ENCODE measurements around the gene KLHL6.
"Not testable (repeated sequence)": the region's sequence is repeated elsewhere in the genome, so short reads cannot be mapped to it uniquely, and the experiment has no call there.

KLHL6 gene

DNA sequence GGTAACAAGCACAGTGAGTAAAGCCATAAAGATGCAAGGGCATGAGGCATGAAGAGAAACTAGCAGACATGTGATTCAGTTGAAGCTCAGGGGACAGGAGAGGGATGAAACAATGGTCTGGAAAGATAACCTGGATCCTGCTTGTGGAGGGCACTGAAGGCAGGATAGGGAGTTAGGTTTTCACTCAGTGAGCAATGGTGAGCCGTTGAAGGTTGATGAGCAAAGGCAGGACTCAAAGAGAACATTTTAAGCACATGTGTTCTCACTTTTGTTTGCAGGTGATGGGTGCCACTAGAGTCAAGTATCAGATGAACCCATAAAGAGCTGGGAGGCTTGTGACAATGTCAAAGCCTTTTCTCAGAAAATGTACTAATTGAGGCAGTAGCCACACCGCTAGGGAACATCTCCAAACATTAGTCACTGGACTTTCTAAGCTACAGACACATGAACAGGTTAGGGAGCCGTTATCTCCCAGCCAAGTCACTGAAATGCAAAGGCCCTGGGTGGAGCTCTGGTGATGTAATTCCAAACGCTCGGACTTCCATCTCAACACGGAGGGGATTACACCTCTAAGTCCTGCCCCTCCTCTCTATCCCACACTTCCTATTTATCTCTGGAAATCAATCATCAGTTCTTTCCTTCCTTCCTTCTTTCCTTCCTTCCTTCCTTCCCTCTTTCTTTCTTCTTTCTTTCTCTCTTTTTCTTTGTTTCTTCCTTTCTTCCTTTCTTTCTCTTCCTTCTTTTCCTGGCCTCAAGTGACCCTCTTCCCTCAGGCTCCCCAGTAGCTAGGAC, 22.7 kb downstream of the KLHL6 start:
- no peak for DNase-seq (ENCODE audit: low read depth, low spot score)

DNA sequence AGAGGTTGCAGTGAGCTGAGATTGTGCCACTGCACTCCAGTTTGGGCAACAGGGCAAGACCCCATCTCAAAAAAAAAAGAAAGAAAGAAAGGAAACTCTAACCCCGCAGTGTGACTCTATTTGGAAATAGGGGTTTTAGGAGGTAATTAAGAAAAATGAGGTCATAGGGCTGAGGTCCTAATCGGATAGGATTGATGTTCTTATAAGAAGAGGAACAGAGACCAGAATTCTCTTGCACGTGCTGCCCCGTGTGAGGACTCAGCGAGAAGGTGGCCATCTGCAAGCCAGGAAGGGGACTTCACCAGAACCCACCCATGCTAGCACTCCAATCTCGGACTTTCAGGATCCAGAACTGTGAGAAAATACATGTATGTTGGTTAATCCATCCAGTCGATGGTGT, 25.8 kb downstream of the KLHL6 start:
- DNase-seq (ENCODE audit: low read depth, low spot score), result no peak

DNA sequence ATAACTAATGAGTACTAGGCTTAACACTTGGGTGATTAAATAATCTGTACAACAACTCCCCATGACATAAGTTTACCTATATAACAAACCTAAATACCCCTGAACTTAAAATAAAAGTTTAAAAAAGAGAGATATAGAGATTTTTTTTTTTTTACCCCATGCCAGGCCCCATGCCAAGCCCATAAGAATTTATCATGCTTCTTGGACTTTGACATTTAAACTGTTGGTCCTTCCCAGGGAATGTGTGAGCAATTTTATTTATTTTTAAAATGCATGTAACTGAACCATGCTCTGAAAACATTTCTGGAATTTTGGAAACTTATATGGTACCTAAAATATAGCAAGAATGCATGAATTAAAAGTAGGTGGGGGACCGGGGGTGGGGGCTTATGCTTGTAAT, 26.3 kb downstream of the KLHL6 start:
- DNase-seq (ENCODE audit: low read depth, low spot score), result no peak

DNA sequence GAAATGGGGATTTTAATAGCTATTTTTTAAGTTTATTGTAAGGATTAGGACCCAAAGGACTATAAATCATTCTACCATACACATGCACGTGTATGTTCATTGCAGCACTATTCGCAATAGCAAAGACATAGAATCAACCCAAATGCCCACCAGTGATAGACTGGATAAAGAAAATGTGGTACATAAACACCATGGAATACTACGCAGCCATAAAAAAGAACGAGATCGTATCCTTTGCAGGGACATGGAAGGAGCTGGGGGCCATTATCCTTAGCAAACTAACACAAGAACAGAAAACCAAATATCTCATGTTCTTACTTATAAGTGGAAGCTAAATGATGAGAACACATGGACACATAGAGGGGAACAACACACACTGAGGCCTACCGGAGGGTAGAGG, 26.7 kb downstream of the KLHL6 start:
- DNase-seq (ENCODE audit: low read depth, low spot score), result not testable (repeated sequence)

DNA sequence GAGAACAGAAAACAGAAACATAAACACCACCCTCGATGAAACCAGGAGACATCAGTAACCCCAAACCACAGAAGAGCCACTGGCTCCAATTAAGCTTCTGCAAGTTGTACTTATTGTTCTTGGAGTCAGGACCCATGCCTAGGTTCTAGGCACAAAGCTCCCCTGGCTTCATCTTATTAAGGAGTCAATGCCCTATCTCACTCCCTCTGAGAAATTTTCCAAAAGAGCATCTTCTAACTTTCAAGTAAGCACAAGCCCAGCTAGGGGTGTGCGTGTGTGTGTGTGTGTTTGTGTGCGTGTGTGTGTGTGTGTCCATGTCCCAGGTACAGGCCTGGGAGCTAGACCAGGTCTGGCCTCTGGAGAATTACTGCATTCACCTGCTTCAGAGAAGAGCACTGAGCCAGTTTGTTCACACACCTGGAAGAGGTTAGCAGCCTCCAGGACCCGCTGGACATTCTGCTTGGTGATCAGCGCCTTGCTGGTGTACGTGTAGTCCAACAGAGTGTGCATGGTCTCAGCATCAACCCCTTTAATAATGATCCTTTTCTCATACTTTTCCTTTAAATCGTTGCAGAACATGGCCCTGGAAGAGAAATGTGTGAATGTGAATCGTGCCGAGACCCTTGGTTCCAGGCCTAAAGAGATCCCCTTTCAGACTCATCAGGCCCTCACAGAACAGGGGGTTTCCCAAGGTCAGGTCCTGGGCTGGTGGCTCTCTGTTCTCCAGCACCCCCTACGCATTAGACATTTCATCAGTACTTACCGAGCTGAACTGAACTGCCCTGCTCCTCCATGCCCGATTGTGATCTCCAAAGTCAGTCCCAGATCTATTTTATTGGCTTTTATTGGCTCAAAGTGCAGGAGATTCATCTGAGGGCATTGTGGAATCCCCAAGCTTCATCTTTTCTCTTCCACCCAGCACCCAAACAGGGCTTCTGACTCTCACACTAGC, 27.8 kb downstream of the KLHL6 start:
- no peak for DNase-seq (ENCODE audit: low read depth, low spot score)

DNA sequence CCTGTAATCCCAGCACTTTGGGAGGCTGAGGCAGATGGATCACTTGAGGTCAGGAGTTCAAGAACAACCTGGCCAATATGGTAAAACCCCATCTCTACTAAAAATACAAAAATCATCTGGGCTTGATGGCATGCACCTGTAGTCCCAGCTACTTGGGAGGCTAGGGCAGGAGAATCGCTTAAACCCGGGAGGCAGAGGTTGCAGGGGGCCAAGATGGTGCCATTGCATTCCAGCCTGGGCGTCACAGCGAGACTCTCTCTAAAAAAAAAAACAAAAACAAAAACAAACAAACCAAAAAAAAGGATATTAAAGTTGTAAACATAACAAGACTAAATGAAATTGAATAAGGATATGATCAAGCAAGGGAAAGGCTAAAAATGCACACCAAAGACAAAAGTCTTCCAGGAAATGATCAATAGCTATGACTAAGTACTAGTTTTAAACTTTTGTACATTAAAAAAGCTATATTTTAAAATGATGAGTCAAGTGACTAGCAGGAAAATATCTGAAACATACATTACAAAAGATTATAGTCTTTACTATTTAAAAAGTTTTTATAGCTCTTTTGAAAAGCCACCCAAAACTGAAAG, 28.6 kb downstream of the KLHL6 start:
- DNase-seq (ENCODE audit: low read depth, low spot score), result no peak

DNA sequence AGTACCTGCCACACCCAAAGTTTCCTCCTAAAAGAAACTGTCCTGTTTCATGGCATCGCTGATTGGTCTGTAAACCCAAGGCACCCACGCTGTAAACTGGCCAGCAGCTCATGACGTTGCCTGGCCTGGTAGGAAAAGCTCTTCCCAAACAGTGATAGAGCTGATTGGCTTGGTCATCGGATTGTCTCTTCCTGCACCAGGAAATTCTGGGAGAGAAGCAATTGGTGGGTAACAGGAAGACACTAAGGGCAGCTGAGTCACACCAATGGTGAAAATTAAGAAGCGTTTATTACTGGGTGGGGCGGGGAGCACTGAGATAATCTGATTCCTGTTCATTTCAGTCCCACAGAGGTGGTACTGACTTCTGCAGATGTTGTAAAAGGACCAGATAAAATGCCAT, 31.0 kb downstream of the KLHL6 start:
- DNase-seq (ENCODE audit: low read depth, low spot score), result no peak

DNA sequence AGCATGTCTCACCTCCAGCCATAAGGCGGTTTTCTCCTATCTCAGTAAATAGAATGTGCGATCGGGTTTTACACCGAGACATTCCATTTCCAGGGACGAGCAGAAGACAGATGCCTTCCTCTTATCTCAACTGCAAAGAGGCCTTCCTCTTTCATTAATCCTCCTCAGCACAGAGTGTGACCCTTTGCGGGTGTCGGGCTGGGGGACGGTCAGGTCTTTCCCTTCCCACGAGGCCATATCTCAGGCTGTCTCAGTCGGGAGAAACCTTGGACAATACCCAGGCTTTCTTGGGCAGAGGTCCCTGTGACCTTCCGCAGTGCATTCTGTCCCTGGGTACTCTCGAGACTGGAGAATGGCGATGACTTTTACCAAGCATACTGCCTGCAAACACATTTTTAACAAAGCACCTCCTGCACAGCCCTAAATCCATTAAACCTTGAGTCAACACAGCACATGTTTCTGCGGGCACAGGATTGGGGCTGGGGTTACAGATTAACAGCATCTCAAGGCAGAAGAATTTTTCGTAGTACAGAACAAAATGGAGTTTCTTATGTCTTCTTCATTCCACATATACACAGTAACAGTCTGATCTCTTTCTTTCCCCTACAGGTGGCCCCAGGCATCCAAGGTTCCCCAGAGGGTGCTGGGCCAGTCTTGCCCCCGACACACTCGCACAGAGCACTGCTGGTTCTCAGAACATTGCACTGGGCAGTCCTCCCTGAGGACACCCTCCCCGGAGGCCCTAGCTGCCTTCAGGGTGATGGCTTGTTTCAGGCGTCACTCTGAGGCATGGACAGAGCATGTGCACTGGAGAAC, 34.6 kb downstream of the KLHL6 start:
- not testable (repeated sequence) for DNase-seq (ENCODE audit: low read depth, low spot score)

DNA sequence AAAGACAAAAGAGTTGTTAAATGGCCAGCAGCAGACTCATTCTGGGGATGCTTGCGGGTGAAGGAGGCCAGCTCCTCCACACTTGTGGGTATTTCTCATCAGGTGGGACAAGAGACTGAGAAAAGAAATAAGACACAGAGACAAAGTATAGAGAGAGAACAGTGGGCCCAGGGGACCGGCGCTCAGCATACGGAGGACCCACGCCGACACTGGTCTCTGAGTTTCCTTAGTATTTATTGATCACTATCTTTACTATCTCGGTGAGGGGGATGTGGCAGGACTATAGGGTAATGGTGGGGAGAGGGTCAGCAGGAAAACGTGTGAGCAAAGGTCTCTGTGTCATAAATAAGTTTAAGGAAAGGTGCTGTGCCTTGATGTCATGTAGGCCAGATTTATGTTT, 35.2 kb downstream of the KLHL6 start:
- not testable (repeated sequence) for DNase-seq (ENCODE audit: low read depth, low spot score)

DNA sequence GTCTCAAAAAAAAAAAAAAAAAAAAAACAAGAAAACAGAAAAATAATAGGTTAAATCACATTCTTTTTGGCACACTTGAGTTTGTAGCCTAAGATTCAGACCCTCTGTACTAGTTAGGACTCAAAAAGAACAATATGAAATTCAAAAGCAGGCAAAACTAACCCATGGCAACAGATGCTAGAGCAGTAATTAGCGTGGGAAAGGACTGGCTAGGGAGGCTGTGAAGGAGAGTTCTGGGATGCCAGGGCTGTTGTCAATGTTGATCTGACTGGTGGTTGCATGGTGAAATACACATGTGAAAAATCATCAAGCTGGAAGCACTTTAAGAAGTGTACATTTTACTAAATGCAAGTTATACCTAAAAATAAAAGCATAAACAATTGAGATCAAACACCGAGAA, 35.6 kb downstream of the KLHL6 start:
- DNase-seq (ENCODE audit: low read depth, low spot score), result no peak

DNA sequence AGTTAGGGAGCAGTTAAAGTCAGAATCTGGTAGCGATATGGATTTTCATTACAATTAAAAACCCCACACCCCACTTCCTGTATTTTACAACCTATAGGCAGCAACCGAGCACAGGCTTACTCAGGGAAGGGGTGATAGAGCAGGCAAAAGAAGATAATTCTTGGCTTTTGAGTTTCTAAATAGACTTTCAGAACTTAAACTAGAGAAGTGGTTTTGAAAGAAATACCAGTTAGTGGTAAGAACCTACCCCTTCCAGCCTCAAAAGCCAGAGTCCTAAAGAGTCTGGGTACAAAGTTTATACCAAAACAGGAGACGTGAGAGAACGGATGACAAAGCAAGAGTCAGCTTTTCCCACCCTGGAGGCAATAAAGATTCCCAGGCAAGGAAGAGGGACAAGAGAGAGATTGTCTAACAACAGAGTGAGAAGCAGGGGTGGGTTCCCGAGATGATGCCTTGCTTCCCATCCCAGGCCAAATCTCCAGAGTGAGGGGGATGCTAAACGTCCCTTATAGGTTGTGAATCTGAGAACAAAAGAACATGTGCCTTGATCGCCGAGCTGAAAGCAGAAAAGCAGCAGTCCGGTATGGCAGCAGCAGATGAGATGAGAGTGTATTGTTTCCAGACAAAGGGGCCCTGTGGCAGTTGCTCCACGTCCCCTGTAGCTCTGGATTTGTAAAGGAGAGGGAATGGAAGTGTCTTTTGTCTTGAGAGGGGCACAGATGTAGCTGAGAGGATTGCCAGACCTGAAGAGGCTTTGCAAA, 36.8 kb downstream of the KLHL6 start:
- DNase-seq (ENCODE audit: low read depth, low spot score), result no peak

DNA sequence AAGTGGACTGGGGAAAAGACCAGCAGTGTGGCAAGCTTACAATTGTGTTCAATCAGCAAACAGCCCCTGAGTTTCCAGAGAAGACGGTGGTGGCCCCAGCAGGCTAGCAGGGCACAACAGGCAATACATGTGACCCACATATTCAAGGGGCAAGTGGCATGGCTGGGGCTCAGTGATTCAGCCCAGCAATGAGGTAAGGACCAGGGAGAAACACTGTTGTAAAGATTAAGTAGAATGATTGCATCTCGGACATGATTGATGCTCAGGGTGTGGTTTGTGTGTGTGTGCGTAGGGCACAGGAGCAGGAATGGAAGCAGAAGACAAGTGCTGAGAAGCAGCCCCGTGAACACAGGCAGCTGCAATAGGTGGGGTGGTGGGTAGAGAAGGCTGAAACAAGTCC, 37.9 kb downstream of the KLHL6 start:
- no peak for DNase-seq (ENCODE audit: low read depth, low spot score)

DNA sequence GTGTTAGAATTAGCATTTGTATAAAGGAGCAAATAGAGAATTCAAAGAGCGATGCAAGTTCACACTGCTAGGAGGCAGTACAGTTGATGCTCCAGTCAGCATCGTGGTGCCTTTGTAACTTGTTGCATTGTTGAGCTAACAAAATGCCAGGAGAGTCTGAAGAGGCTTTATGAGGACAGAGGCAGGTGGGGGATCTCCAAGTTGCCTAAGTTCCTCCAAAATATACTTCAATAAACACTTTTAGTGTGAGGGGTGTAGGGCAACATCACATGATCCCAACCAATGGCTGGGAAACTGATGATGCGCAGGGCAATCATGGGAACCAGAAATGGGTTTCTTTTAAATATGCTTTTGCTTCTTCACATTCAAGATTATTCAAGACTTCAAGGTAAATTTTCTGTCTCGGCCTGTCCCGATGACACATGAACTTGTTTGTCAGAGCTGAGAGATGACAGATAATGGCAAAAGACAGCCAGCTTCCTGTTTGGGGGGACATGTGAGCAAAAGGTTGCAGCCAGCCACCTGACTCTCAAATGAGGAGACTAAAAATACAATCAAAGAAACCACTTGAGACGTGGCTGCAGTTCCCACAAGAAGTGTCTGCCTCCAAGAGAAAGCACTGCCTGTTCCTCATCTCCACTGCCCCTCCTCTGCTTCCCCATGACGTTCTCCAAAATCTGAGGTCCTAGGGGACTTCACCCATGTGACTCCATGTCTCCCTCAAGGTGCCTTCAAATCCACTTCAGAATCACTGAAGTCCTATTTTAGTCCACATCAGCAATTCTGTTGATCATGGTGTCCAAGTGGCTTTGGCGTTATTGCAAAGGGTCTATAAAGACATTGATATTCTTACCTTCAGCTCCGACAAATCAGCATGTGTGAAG, 39.3 kb downstream of the KLHL6 start:
- no peak for DNase-seq (ENCODE audit: low read depth, low spot score)

DNA sequence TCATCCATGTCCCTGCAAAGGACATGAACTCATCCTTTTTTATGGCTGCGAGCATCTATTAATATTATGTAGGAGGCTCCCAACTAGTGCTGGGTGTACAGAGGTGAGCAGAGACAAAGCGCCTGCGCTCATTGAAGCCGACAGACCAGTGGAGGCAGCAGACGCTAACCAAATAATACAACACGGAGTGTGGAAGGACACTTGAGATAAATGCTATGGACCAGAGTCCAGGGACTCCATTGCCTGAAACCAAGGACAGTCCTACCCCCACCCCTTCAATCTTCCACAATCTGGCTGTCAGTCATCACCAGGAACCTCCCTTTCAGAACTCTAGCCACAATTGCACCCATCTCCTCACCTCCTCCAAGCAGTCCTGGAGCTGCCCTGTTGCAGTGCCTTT, 41.5 kb downstream of the KLHL6 start:
- no peak for DNase-seq (ENCODE audit: low read depth, low spot score)

DNA sequence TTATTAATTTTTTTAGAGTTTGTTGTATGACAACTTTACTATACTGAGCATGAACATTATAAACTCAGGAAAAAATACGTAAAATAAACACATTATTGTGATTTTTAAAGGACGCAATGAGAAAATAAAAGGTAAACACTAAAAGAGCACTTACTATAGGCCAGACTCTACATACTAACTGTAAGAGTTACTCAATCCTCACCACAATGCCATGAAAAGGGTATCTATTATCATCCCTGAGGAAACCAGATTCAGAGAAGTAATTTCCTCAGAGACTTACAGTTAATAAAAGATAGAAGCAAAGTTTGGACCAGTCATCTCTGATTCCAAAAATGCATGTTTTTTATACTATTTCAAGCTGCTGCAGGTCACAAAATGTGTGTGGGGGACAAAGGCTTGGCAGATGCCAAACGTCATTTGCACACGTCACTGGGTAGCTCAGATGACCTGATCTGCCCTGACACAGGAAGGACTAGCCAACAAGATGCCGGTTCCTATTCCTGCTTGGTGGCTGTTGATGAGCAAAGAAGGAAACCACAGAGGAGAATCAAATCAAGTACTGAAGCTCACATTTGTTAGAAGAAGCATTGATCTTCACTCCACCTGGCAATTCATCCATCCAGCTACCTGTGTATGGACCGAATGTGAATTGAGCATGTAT, 42.3 kb downstream of the KLHL6 start:
- no peak for DNase-seq (ENCODE audit: low read depth, low spot score)

DNA sequence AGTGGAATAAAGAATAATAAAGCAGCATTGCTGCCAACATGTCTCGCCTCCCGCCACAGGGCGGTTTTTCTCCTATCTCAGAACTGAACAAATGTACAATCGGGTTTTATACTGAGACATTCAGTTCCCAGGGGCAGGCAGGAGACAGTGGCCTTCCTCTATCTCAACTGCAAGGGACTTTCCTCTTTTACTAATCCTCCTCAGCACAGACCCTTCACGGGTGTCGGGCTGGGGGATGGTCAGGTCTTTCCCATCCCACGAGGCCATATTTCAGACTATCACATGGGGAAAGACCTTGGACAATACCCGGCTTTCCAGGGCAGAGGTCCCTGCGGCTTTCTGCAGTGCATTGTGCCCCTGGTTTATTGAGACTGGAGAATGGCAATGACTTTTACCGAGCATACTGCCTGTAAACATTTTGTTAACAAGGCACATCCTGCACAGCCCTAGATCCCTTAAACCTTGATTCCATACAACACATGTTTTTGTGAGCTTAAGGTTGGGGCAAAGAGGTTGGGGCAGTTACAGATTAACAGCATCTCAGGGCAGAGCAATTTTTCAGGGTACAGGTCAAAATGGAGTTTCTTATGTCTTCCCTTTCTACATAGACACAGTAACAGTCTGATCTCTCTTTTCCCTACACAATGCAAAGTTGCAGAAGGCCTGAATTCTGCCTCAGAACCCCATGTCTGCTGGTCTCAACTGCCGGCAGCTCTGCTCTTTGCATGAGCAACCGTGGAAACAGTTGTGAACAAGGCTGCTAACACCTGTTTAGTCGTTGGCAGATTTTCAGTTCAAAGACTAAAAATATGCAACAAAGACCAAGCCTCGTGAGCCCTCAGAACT, 44.0 kb downstream of the KLHL6 start:
- DNase-seq (ENCODE audit: low read depth, low spot score), result not testable (repeated sequence)

DNA sequence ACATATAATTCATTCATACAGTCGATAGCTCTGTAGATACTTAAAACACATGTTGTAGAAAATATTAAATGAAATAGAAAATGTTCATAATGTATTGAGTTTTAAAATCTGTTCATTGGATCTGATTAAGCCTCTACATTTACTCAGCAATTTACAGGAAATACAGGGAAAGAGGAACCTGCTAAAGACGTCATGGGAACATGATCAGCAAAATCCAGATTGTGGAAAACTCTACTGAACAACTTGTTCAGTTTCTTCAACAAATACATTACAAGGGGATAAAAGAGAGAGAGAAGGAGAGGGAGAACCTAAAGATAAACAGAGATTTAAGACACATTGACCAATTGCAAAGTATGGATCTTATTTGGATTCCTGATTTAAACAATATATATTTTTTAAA, 46.7 kb downstream of the KLHL6 start:
- no peak for DNase-seq (ENCODE audit: low read depth, low spot score)

DNA sequence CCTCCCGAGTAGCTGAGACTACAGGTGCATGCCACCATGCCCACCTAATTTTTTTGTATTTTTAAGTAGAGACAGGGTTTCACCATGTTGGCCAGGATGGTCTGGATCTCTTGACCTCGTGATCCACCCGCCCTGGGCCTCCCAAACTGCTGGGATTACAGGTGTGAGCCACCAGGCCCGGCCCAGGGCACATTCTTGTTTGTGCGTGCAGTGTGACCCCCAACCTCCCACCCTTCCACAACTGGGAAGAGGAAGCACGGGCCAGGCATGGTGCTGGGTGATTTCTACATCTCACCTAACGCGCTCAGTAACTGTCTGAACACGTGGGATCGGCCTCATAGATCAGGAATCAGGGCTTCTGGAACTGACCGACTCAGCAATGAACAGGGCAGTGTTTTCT, 48.0 kb downstream of the KLHL6 start:
- no peak for DNase-seq (ENCODE audit: low read depth, low spot score)
